GM19238 (cell line): Measurements from ENCODE around the gene PRPSAP1.
"Not testable (repeated sequence)": the region's sequence is repeated elsewhere in the genome, so short reads cannot be mapped to it uniquely, and the experiment has no call there.

Experiments used
- DNase-seq: peaks from one replicate; pipeline ENCODE4 v3.0.0; 2011; ENCODE audit warnings: low spot score; ENCODE audit not compliant: insufficient read length

Gene PRPSAP1

GRCh38 chr17:76360461-76360860, 6.7 kb upstream of the PRPSAP1 start:
- DNase-seq = no peak

- not testable (repeated sequence) for DNase-seq
These were observed 6.1 kb upstream of the PRPSAP1 start for GRCh38 chr17:76359776-76360175.

GRCh38 chr17:76359375-76359774, 5.7 kb upstream of the PRPSAP1 start:
- DNase-seq = no peak

- no peak for DNase-seq
These were observed 4.0 kb upstream of the PRPSAP1 start for GRCh38 chr17:76357597-76358158.

GRCh38 chr17:76356803-76357456, 3.2 kb upstream of the PRPSAP1 start:
- DNase-seq = no peak

GRCh38 chr17:76354747-76355310, 1.1 kb upstream of the PRPSAP1 start:
- no peak for DNase-seq

GRCh38 chr17:76354317-76354729, 607 bp upstream of the PRPSAP1 start:
- no peak for DNase-seq

- DNase-seq = peak; percentile 56
These were observed 615 bp downstream of the PRPSAP1 start for GRCh38 chr17:76353004-76353598.

GRCh38 chr17:76351526-76352071, 2.1 kb downstream of the PRPSAP1 start:
- no peak for DNase-seq

GRCh38 chr17:76350463-76350862, 3.3 kb downstream of the PRPSAP1 start:
- DNase-seq = no peak

- DNase-seq = not testable (repeated sequence)
These were observed 6.8 kb downstream of the PRPSAP1 start for GRCh38 chr17:76346936-76347335.

GRCh38 chr17:76345377-76345974, 8.2 kb downstream of the PRPSAP1 start:
- DNase-seq = no peak

GRCh38 chr17:76343106-76343505, 10.6 kb downstream of the PRPSAP1 start:
- no peak for DNase-seq

GRCh38 chr17:76341301-76341700, 12.4 kb downstream of the PRPSAP1 start:
- no peak for DNase-seq

- DNase-seq = no peak
These were observed 16.3 kb downstream of the PRPSAP1 start for GRCh38 chr17:76337413-76337777.

- DNase-seq = no peak
These were observed 16.8 kb downstream of the PRPSAP1 start for GRCh38 chr17:76336756-76337412.

GRCh38 chr17:76335716-76336381, 17.9 kb downstream of the PRPSAP1 start:
- DNase-seq = no peak

GRCh38 chr17:76333673-76334505, 19.8 kb downstream of the PRPSAP1 start:
- no peak for DNase-seq

- DNase-seq = no peak
These were observed 22.6 kb downstream of the PRPSAP1 start for GRCh38 chr17:76331083-76331482.

- no peak for DNase-seq
These were observed 24.1 kb downstream of the PRPSAP1 start for GRCh38 chr17:76329664-76330063.
